H1 (cell line): Measurements from ENCODE around the gene FRY.

Experiments used
- CBX5 ChIP-seq: fragments of 300-800, 300-1000 bp; sonication (generic); IDR thresholded peaks from 2 replicates; pipeline ENCODE4 v1.7.1; 2016; ENCODE audit warnings: antibody characterized with exemption, low read length, low read depth
- CBX8 ChIP-seq: fragments of 300-800, 300-1000 bp; sonication (generic); IDR thresholded peaks from 2 replicates; pipeline ENCODE4 v1.7.1; 2016; ENCODE audit warnings: low read depth, low read length, borderline replicate concordance
- CHD2 ChIP-seq: IDR thresholded peaks from 2 replicates; pipeline ENCODE4 v1.6.1; 2012; ENCODE audit warnings: low read length, improper control_type of control experiment
- GTF2F1 ChIP-seq: IDR thresholded peaks from 2 replicates; pipeline ENCODE4 v1.6.1; 2012; ENCODE audit warnings: low read depth, low read length, improper control_type of control experiment, borderline replicate concordance
- JUN ChIP-seq: IDR thresholded peaks from 2 replicates; pipeline ENCODE4 v1.6.1; 2011; ENCODE audit warnings: low read depth, mild to moderate bottlenecking, improper control_type of control experiment, low read length
- KDM1A ChIP-seq: fragments of 200-600, 300-600 bp; sonication (generic); IDR thresholded peaks from 2 replicates; pipeline ENCODE4 v1.7.1; 2016; ENCODE audit warnings: mild to moderate bottlenecking, low read length, borderline replicate concordance
- POLR2A ChIP-seq, 2 experiments: IDR thresholded peaks; 1 replicate in 1 of 2; 2 replicates in 1 of 2; pipeline ENCODE4 v1.6.1; 2011; ENCODE audit warnings: low read depth in 2 of 2, low read length in 2 of 2, mild to moderate bottlenecking in 2 of 2; ENCODE audit errors: control extremely low read depth in 1 of 2
- RBBP5 ChIP-seq: IDR thresholded peaks from 2 replicates; pipeline ENCODE4 v1.7.1; 2012; ENCODE audit warnings: low read depth, mild to moderate bottlenecking, inconsistent platforms, low read length, moderate library complexity, borderline replicate concordance
- RNF2 ChIP-seq: fragments of 200-900, 300-1000 bp; sonication (generic); IDR thresholded peaks from 2 replicates; pipeline ENCODE4 v1.7.1; 2016; ENCODE audit warnings: borderline replicate concordance, low read depth, mild to moderate bottlenecking, antibody characterized with exemption, low read length; ENCODE audit not compliant: poor library complexity, severe bottlenecking; ENCODE audit errors: missing control alignments
- TEAD4 ChIP-seq: IDR thresholded peaks from 2 replicates; pipeline ENCODE4 v1.6.1; 2012; ENCODE audit warnings: low read depth, low read length, inconsistent platforms, mixed read lengths
- TF ChIP-seq, protein P1 (sequence below), 3 experiments: IDR thresholded peaks; 1 replicate in 2 of 3; 2 replicates in 1 of 3; pipeline versions ENCODE4 v1.5.1 to v1.6.1; 2011; ENCODE audit warnings: low read length in 3 of 3, mild to moderate bottlenecking in 3 of 3, inconsistent platforms in 2 of 3, low read depth in 1 of 3, moderate library complexity in 1 of 3; ENCODE audit not compliant: insufficient read depth in 1 of 3; ENCODE audit errors: control extremely low read depth in 1 of 3
- TF ChIP-seq, protein P2 (sequence below): IDR thresholded peaks from 2 replicates; pipeline ENCODE4 v1.6.1; 2011; ENCODE audit warnings: low read depth, mild to moderate bottlenecking, low read length; ENCODE audit not compliant: insufficient read depth

DNA sequence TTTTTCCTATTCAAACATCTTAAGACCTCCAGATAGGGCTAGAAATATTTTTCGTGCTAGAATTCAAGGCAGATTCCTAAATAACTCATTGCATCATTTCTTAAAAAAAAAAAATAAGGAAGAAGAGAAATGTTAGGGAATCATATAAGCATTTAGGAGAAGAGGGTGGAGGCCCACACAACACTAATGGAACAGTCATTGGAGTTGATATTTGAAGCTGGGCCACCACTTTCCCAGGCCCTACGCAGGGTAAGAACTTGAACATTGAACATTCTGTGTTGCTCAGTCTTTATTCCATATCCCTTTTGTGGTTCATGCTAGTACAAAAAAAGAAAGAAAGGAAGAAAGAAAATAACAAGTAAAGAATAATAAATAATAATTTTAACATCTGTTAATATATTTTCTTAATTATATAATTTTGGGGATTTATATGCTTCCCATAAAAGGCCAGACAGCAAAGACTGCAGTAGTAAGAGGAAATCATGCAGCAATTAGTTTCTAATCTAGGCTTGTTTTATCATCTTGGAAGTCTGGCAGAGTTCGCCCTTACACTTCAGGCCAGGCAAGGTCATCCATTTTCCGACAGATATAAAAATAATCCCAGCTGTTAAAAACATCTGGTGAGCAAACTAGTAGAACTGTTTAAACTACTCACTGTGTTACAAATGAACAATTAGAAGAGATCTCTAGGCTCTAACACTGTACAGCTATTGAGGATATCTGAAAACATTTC, 127.7 kb downstream of the FRY start:
- TF ChIP-seq, protein P1, sequence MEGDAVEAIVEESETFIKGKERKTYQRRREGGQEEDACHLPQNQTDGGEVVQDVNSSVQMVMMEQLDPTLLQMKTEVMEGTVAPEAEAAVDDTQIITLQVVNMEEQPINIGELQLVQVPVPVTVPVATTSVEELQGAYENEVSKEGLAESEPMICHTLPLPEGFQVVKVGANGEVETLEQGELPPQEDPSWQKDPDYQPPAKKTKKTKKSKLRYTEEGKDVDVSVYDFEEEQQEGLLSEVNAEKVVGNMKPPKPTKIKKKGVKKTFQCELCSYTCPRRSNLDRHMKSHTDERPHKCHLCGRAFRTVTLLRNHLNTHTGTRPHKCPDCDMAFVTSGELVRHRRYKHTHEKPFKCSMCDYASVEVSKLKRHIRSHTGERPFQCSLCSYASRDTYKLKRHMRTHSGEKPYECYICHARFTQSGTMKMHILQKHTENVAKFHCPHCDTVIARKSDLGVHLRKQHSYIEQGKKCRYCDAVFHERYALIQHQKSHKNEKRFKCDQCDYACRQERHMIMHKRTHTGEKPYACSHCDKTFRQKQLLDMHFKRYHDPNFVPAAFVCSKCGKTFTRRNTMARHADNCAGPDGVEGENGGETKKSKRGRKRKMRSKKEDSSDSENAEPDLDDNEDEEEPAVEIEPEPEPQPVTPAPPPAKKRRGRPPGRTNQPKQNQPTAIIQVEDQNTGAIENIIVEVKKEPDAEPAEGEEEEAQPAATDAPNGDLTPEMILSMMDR (IDR thresholded peaks at IDR 0.05; ENCODE audit: control extremely low read depth in 1 of 3, insufficient read depth in 1 of 3, low read depth in 1 of 3, low read length in 3 of 3), result no peak
- TF ChIP-seq POLR2A (IDR thresholded peaks at IDR 0.05; ENCODE audit: control extremely low read depth in 1 of 2, low read depth in 2 of 2, low read length in 2 of 2) (no peak), GTF2F1 (no peak), RBBP5 (no peak), TEAD4 (no peak), JUN (no peak), KDM1A (no peak), CBX8 (no peak), RNF2 (no peak), CHD2 (no peak), CBX5 (no peak)
- TF ChIP-seq, protein P2, sequence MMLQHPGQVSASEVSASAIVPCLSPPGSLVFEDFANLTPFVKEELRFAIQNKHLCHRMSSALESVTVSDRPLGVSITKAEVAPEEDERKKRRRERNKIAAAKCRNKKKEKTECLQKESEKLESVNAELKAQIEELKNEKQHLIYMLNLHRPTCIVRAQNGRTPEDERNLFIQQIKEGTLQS, result no peak
